HCT116 (cell line): ENCODE results near the gene DMGDH. TPM values are rescaled to one million over a fixed set of nuclear protein-coding genes. Genes with fewer than 3 reads are reported as not detected.

Source experiments
- ATAC-seq: fragments of 200-7000 bp; cut with Tn5 transposase; 2 replicates; pipeline ENCODE4 v1.9.1; 2020; ENCODE audit warnings: mild to moderate bottlenecking, moderate library complexity
- BruUV-seq: library from RNA; stranded (reverse); fragments of 400-500 nt; replicated peaks from 2 replicates; lab custom pipeline; 2021; lab: Mats Ljungman, UMichigan
- CTCF ChIA-PET: fragments of 300-600 bp; sonication (Branson Sonifier 250); formaldehyde crosslinking; loops from one replicate; lab custom pipeline; 2021; ENCODE audit warnings: antibody characterized with exemption; lab: Charles Lee
- POLR2A ChIA-PET: fragments of 300-600, 350-600 bp; sonication (Branson Sonifier 250); formaldehyde crosslinking; loops from one replicate; lab custom pipeline; 2021; ENCODE audit warnings: antibody characterized with exemption; lab: Charles Lee
- RAD21 ChIA-PET, 2 experiments: fragments of 300-600 bp; sonication (Branson Sonifier 250); formaldehyde crosslinking; loops; one replicate each; lab custom pipeline; 2023; ENCODE audit warnings: low total read pairs in 2 of 2; ENCODE audit not compliant: uncharacterized antibody in 2 of 2, unreplicated experiment in 2 of 2, low non-redundant PET in 1 of 2; lab: Charles Lee
- DNase-seq: peaks from one replicate; pipeline ENCODE4 v3.0.0-alpha.2; 2010; ENCODE audit warnings: low read depth, low spot score
- H2AFZ ChIP-seq: fragments of 200-600 bp; shearing (Covaris generic), sonication (generic); 2 replicates; pipeline ENCODE4 v1.6.1; 2017; ENCODE audit warnings: low read depth, mixed run types, mixed read lengths, antibody characterized with exemption, low read length; ENCODE audit not compliant: poor library complexity, severe bottlenecking
- H3K27ac ChIP-seq: 2 replicates; pipeline ENCODE4 v1.5.1; 2012; ENCODE audit warnings: low read depth, low read length
- H3K27me3 ChIP-seq: fragments of 200-600 bp; sonication (generic); 2 replicates; pipeline ENCODE4 v1.6.1; 2016; ENCODE audit warnings: mixed run types, low read length, mixed read lengths; ENCODE audit not compliant: insufficient read depth
- H3K36me3 ChIP-seq, 2 experiments: fragments of 200-500 bp in 1 of 2; fragments of 200-600 bp in 1 of 2; sonication (Bioruptor generic) in 1 of 2; sonication (generic) in 1 of 2; 2 replicates each; pipeline versions ENCODE4 v1.5.1 to v1.6.1; 2014 to 2016; ENCODE audit warnings: low read length in 2 of 2, inconsistent platforms in 1 of 2, mixed read lengths in 1 of 2, mixed run types in 1 of 2; ENCODE audit not compliant: insufficient read depth in 2 of 2, control insufficient read depth in 1 of 2
- H3K4me1 ChIP-seq, 2 experiments: fragments of 200-600 bp in 1 of 2; sonication (generic) in 1 of 2; 2 replicates each; pipeline versions ENCODE4 v1.5.1 to v1.6.1; 2012 to 2017; ENCODE audit warnings: low read length in 2 of 2, inconsistent platforms in 1 of 2, mild to moderate bottlenecking in 1 of 2, mixed read lengths in 1 of 2, mixed run types in 1 of 2, moderate library complexity in 1 of 2; ENCODE audit not compliant: insufficient read depth in 2 of 2, control insufficient read depth in 1 of 2
- H3K4me2 ChIP-seq: fragments of 200-600 bp; sonication (generic); 2 replicates; pipeline ENCODE4 v1.6.1; 2017; ENCODE audit warnings: mixed run types, low read length, mixed read lengths
- H3K4me3 ChIP-seq, 2 experiments: fragments of 200-600 bp in 1 of 2; sonication (generic) in 1 of 2; replicated peaks in 1 of 2; 2 replicates each; pipeline ENCODE4 v1.5.1; 2011 to 2016; ENCODE audit warnings: low read length in 2 of 2, control low read depth in 1 of 2, low read depth in 1 of 2, mild to moderate bottlenecking in 1 of 2, mixed read lengths in 1 of 2, mixed run types in 1 of 2
- H3K79me2 ChIP-seq: fragments of 200-600 bp; sonication (generic); 2 replicates; pipeline ENCODE4 v1.6.1; 2017; ENCODE audit warnings: mild to moderate bottlenecking, mixed run types, low read length, moderate library complexity, mixed read lengths; ENCODE audit not compliant: insufficient read depth
- H3K9ac ChIP-seq: fragments of 200-600 bp; sonication (generic); 2 replicates; pipeline ENCODE4 v1.6.1; 2016; ENCODE audit warnings: low read length, mixed read lengths
- H3K9me2 ChIP-seq: fragments of 200-600 bp; sonication (generic), shearing (Covaris generic); 2 replicates; pipeline ENCODE4 v1.6.1; 2017; ENCODE audit warnings: mixed run types, mild to moderate bottlenecking, moderate library complexity; ENCODE audit not compliant: insufficient read depth
- H3K9me3 ChIP-seq, 2 experiments: fragments of 200-500 bp in 1 of 2; fragments of 200-600 bp in 1 of 2; sonication (Bioruptor generic) in 1 of 2; sonication (generic) in 1 of 2; 2 replicates each; pipeline ENCODE4 v1.6.1; 2014 to 2017; ENCODE audit warnings: low read length in 2 of 2, mixed read lengths in 2 of 2, inconsistent platforms in 1 of 2, low read depth in 1 of 2, mild to moderate bottlenecking in 1 of 2, mixed run types in 1 of 2, moderate library complexity in 1 of 2; ENCODE audit not compliant: control insufficient read depth in 1 of 2, insufficient read depth in 1 of 2
- H4K20me1 ChIP-seq: fragments of 200-600 bp; sonication (generic), shearing (Covaris generic); 2 replicates; pipeline ENCODE4 v1.6.1; 2017; ENCODE audit warnings: mixed run types, mild to moderate bottlenecking, moderate library complexity; ENCODE audit not compliant: insufficient read depth
- CBX3 ChIP-seq: IDR thresholded peaks from 2 replicates; pipeline ENCODE4 v1.6.1; 2012; ENCODE audit warnings: low read depth
- CEBPB ChIP-seq: IDR thresholded peaks from 2 replicates; pipeline ENCODE4 v1.6.1; 2012; ENCODE audit warnings: low read depth
- ELF1 ChIP-seq: IDR thresholded peaks from 2 replicates; pipeline ENCODE4 v1.6.1; 2012; ENCODE audit warnings: low read depth, borderline replicate concordance
- EZH2 ChIP-seq: fragments of 200-600 bp; sonication (generic); IDR thresholded peaks from 2 replicates; pipeline ENCODE4 v1.6.1; 2017; ENCODE audit warnings: antibody characterized with exemption, mixed run types
- EZH2phosphoT487 ChIP-seq: fragments of 200-600 bp; IDR thresholded peaks from 2 replicates; pipeline ENCODE4 v1.6.1; 2018; ENCODE audit warnings: antibody characterized with exemption, borderline replicate concordance
- FOSL1 ChIP-seq: IDR thresholded peaks from 2 replicates; pipeline ENCODE4 v1.6.1; 2012; ENCODE audit warnings: low read depth
- POLR2AphosphoS5 ChIP-seq: IDR thresholded peaks from 2 replicates; pipeline ENCODE4 v1.6.1; 2011; ENCODE audit warnings: mild to moderate bottlenecking, low read depth, low read length, moderate library complexity
- RAD21 ChIP-seq: IDR thresholded peaks from 2 replicates; pipeline ENCODE4 v1.6.1; 2012; ENCODE audit warnings: low read depth, mild to moderate bottlenecking
- SIN3A ChIP-seq: IDR thresholded peaks from 2 replicates; pipeline ENCODE4 v1.6.1; 2012; ENCODE audit warnings: low read depth
- SRF ChIP-seq: IDR thresholded peaks from 2 replicates; pipeline ENCODE4 v1.6.1; 2012; ENCODE audit warnings: low read depth
- YY1 ChIP-seq: IDR thresholded peaks from 2 replicates; pipeline ENCODE4 v1.6.1; 2011; ENCODE audit warnings: low read length, low read depth, moderate library complexity, mild to moderate bottlenecking; ENCODE audit not compliant: insufficient replicate concordance; ENCODE audit errors: extremely low read depth
- ZFX ChIP-seq: fragments of 450-650 bp; IDR thresholded peaks from 2 replicates; pipeline ENCODE4 v1.6.1; 2017
- ZNF274 ChIP-seq: fragments of 200-500 bp; sonication (Bioruptor generic); IDR thresholded peaks from 2 replicates; pipeline ENCODE4 v1.6.1; 2014; ENCODE audit warnings: mild to moderate bottlenecking, low read depth, low read length, inconsistent platforms
- intact Hi-C: fragments of 100-400 bp; cut with micrococcal nuclease; formaldehyde crosslinking; loops from 2 replicates; pipeline ENCODE4 v1.10.0; 2022
- total RNA-seq: library from RNA; stranded (reverse); gene quantifications from one replicate; pipeline ENCODE4 v1.2.1, GENCODE V29; 2021; ENCODE audit not compliant: unreplicated experiment
- TF ChIP-seq, protein P1 (sequence below): IDR thresholded peaks from 2 replicates; pipeline ENCODE4 v1.6.1; 2012
- TF ChIP-seq, protein P2 (sequence below): IDR thresholded peaks from 2 replicates; pipeline ENCODE4 v1.6.1; 2012; ENCODE audit warnings: low read depth
- TF ChIP-seq, protein P3 (sequence below), 3 experiments: fragments of 200-600 bp in 1 of 3; sonication (generic) in 1 of 3; IDR thresholded peaks in 2 of 3; conservative IDR thresholded peaks in 1 of 3; 2 replicates each; pipeline ENCODE4 v1.5.1; 2012 to 2017; ENCODE audit warnings: low read depth in 2 of 3, low read length in 2 of 3, antibody characterized with exemption in 1 of 3, borderline replicate concordance in 1 of 3, control low read depth in 1 of 3, mild to moderate bottlenecking in 1 of 3, mixed read lengths in 1 of 3, mixed run types in 1 of 3, moderate library complexity in 1 of 3; ENCODE audit not compliant: insufficient read depth in 1 of 3
- TF ChIP-seq, protein P4 (sequence below): IDR thresholded peaks from 2 replicates; pipeline ENCODE4 v1.6.1; 2011; ENCODE audit warnings: mild to moderate bottlenecking, low read length, moderate library complexity; ENCODE audit not compliant: insufficient replicate concordance; ENCODE audit errors: extremely low read depth

DMGDH gene
- total RNA-seq, 1 experiment from 2014 or later, result 2.3 TPM

DNA sequence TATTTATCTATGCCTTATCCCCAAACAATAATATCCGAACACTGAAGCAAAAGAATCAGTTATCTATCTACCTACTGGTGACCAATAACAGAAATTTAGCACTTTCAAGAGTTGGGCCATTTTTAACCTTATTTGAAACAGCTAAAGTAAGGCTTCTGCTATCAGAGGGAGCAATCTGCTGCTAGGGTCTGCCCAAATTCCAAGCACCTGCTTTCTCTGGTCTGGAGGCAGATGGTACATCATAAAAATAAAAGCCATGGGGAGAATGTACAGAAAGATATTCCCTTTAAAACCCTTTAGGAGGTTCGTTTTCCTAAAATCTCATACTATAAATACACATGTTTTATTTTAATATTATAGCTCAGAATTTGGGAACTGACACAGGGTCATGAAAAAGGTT is 46.7 kb downstream of the DMGDH start:
- no peak overlapping the region for H3K4me2 ChIP-seq
- H3K36me3 ChIP-seq, result no peaks in the 10 kb centered on the region
- no peak overlapping the region for H3K4me3 ChIP-seq
- ATAC-seq (no peak), DNase-seq (no peak)
- H3K4me1 ChIP-seq, result peaks cover 2 to 15% of the 10 kb centered on the region in 2 experiments; a peak in 2 of 4 replicates
- BruUV-seq, result no TSS peak
- H3K27ac ChIP-seq, result no peak overlapping the region
- H2AFZ ChIP-seq, result no peak overlapping the region
- TF ChIP-seq SRF, result no peak
- TF ChIP-seq POLR2AphosphoS5, result no peak
- TF ChIP-seq, protein P1, sequence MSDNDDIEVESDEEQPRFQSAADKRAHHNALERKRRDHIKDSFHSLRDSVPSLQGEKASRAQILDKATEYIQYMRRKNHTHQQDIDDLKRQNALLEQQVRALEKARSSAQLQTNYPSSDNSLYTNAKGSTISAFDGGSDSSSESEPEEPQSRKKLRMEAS, result no peak
- TF ChIP-seq ELF1, result no peak
- no peak for TF ChIP-seq CEBPB
- TF ChIP-seq CBX3, result no peak
- TF ChIP-seq, protein P2, sequence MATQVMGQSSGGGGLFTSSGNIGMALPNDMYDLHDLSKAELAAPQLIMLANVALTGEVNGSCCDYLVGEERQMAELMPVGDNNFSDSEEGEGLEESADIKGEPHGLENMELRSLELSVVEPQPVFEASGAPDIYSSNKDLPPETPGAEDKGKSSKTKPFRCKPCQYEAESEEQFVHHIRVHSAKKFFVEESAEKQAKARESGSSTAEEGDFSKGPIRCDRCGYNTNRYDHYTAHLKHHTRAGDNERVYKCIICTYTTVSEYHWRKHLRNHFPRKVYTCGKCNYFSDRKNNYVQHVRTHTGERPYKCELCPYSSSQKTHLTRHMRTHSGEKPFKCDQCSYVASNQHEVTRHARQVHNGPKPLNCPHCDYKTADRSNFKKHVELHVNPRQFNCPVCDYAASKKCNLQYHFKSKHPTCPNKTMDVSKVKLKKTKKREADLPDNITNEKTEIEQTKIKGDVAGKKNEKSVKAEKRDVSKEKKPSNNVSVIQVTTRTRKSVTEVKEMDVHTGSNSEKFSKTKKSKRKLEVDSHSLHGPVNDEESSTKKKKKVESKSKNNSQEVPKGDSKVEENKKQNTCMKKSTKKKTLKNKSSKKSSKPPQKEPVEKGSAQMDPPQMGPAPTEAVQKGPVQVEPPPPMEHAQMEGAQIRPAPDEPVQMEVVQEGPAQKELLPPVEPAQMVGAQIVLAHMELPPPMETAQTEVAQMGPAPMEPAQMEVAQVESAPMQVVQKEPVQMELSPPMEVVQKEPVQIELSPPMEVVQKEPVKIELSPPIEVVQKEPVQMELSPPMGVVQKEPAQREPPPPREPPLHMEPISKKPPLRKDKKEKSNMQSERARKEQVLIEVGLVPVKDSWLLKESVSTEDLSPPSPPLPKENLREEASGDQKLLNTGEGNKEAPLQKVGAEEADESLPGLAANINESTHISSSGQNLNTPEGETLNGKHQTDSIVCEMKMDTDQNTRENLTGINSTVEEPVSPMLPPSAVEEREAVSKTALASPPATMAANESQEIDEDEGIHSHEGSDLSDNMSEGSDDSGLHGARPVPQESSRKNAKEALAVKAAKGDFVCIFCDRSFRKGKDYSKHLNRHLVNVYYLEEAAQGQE, result no peak
- TF ChIP-seq EZH2, result no peak
- TF ChIP-seq FOSL1, result no peak
- TF ChIP-seq, protein P3, sequence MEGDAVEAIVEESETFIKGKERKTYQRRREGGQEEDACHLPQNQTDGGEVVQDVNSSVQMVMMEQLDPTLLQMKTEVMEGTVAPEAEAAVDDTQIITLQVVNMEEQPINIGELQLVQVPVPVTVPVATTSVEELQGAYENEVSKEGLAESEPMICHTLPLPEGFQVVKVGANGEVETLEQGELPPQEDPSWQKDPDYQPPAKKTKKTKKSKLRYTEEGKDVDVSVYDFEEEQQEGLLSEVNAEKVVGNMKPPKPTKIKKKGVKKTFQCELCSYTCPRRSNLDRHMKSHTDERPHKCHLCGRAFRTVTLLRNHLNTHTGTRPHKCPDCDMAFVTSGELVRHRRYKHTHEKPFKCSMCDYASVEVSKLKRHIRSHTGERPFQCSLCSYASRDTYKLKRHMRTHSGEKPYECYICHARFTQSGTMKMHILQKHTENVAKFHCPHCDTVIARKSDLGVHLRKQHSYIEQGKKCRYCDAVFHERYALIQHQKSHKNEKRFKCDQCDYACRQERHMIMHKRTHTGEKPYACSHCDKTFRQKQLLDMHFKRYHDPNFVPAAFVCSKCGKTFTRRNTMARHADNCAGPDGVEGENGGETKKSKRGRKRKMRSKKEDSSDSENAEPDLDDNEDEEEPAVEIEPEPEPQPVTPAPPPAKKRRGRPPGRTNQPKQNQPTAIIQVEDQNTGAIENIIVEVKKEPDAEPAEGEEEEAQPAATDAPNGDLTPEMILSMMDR (IDR thresholded peaks at IDR 0.05 in 2 of 3, conservative IDR thresholded peaks at IDR 0.05 in 1 of 3; ENCODE audit: borderline replicate concordance in 1 of 3, insufficient read depth in 1 of 3, low read depth in 2 of 3, low read length in 2 of 3), result no peak
- no peak for TF ChIP-seq EZH2phosphoT487
- no peak for TF ChIP-seq ZFX
- TF ChIP-seq SIN3A, result no peak
- TF ChIP-seq ZNF274, result no peak
- no peak for TF ChIP-seq YY1
- TF ChIP-seq RAD21, result no peak
- TF ChIP-seq, protein P4, sequence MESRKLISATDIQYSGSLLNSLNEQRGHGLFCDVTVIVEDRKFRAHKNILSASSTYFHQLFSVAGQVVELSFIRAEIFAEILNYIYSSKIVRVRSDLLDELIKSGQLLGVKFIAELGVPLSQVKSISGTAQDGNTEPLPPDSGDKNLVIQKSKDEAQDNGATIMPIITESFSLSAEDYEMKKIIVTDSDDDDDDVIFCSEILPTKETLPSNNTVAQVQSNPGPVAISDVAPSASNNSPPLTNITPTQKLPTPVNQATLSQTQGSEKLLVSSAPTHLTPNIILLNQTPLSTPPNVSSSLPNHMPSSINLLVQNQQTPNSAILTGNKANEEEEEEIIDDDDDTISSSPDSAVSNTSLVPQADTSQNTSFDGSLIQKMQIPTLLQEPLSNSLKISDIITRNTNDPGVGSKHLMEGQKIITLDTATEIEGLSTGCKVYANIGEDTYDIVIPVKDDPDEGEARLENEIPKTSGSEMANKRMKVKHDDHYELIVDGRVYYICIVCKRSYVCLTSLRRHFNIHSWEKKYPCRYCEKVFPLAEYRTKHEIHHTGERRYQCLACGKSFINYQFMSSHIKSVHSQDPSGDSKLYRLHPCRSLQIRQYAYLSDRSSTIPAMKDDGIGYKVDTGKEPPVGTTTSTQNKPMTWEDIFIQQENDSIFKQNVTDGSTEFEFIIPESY, result no peak
- TF ChIP-seq, all 23 proteins: peak for 0
- no peaks in the 10 kb centered on the region for H3K9me2 ChIP-seq
- no peaks in the 10 kb centered on the region for H3K27me3 ChIP-seq
- ChIA-PET CTCF (interaction anchor here (1.3 to 9.1 kb wide), 5 partner anchors 38 to 1061 kb away, joined by 3 to 373 read pairs (median 24); partner anchors contain the start of gene ARSB), POLR2A (interaction anchor here (0.9 kb wide), 1 partner anchor 123 kb away, joined by 3 read pairs; no protein-coding TSS in a partner anchor), RAD21 (interaction anchor here (1.1 to 2.1 kb wide), 2 partner anchors 110 to 111 kb away, joined by 6 to 12 read pairs; no protein-coding TSS in a partner anchor)
- no peaks in the 10 kb centered on the region for H4K20me1 ChIP-seq
- H3K9me3 ChIP-seq, result no peaks in the 10 kb centered on the region
- no peaks in the 10 kb centered on the region for H3K79me2 ChIP-seq
- intact Hi-C loops, result loop anchor here (2.0 to 10.0 kb wide), 3 partner anchors 512 to 1060 kb away; no protein-coding TSS in a partner anchor
- H3K9ac ChIP-seq, result no peak overlapping the region
